ENCODE measurements around the gene GK. TPM values are rescaled to one million over a fixed set of nuclear protein-coding genes. Genes with fewer than 3 reads are reported as not detected.
"Not testable (repeated sequence)": the region's sequence is repeated elsewhere in the genome, so short reads cannot be mapped to it uniquely, and the experiment has no call there.

Gene GK
- total RNA-seq, 2 donors from 2014 or later, result 2.9 to 3.3 TPM

- no peaks in the 10 kb centered on the region for H3K27me3 ChIP-seq
- intact Hi-C loops (cut with DNase I), result no loop called here
- H3K27ac ChIP-seq, result no peak overlapping the region
- no peaks in the 10 kb centered on the region for H3K9me3 ChIP-seq
- no peak overlapping the region for H3K4me3 ChIP-seq
- no peak for DNase-seq
- no peak for TF ChIP-seq CTCF (IDR thresholded peaks at IDR 0.05)
- TF ChIP-seq POLR2A (IDR thresholded peaks at IDR 0.05), result no peak
- 61 to 73% methylated on average over 2 of the region's 2 CpGs for WGBS, 2 donors
- no peaks in the 10 kb centered on the region for H3K36me3 ChIP-seq (replicated peaks in 1 of 2; ENCODE audit: insufficient read depth in 1 of 2, low read depth in 2 of 2)
- no peak for ATAC-seq
- H3K4me1 ChIP-seq, result no peaks in the 10 kb centered on the region
Measured at GRCh38 chrX:30666094-30666493, 12.9 kb downstream of the GK start.

GRCh38 chrX:30668581-30668980 lies 15.4 kb downstream of the GK start:
- Histone ChIP-seq H3K27ac (no peak overlapping the region), H3K4me3 (no peak overlapping the region), H3K9me3 (no peaks in the 10 kb centered on the region), H3K4me1 (no peaks in the 10 kb centered on the region), H3K27me3 (no peaks in the 10 kb centered on the region), H3K36me3 (replicated peaks in 1 of 2; ENCODE audit: insufficient read depth in 1 of 2, low read depth in 2 of 2) (no peaks in the 10 kb centered on the region)
- WGBS, 2 donors, result 87 to 94% methylated on average over 4 of the region's 4 CpGs
- ATAC-seq (no peak), DNase-seq (no peak)
- TF ChIP-seq POLR2A (IDR thresholded peaks at IDR 0.05) (no peak), CTCF (IDR thresholded peaks at IDR 0.05) (no peak)
- intact Hi-C loops (cut with DNase I), result no loop called here

GRCh38 chrX:30671189-30671588 lies 18.0 kb downstream of the GK start:
- H3K4me3 ChIP-seq; intact Hi-C loops (cut with DNase I): not testable (repeated sequence)
- WGBS, 2 donors, result 80 to 93% methylated on average over 1 to 3 of the region's 3 CpGs

GRCh38 chrX:30673127-30673796 lies 20.0 kb downstream of the GK start:
- Histone ChIP-seq H3K27me3 (no peaks in the 10 kb centered on the region), H3K9me3 (no peaks in the 10 kb centered on the region), H3K36me3 (replicated peaks in 1 of 2; ENCODE audit: insufficient read depth in 1 of 2, low read depth in 2 of 2) (no peaks in the 10 kb centered on the region), H3K27ac (no peak overlapping the region), H3K4me3 (no peak overlapping the region), H3K4me1 (no peaks in the 10 kb centered on the region)
- ATAC-seq, result no peak
- 70 to 79% methylated on average over 4 of the region's 4 CpGs for WGBS, 2 donors
- intact Hi-C loops (cut with DNase I), result no loop called here
- DNase-seq, result no peak
- TF ChIP-seq CTCF (IDR thresholded peaks at IDR 0.05), result no peak
- TF ChIP-seq POLR2A (IDR thresholded peaks at IDR 0.05), result no peak

More at GRCh38 chrX:30671189-30671588, 18.0 kb downstream of the GK start:
- not testable (repeated sequence) for H3K4me1 ChIP-seq; ATAC-seq; H3K36me3 ChIP-seq (replicated peaks in 1 of 2; ENCODE audit: insufficient read depth in 1 of 2, low read depth in 2 of 2); H3K27me3 ChIP-seq; H3K27ac ChIP-seq; DNase-seq; H3K9me3 ChIP-seq

GRCh38 chrX:30673884-30674598 lies 20.8 kb downstream of the GK start:
- DNase-seq, result no peak
- no peaks in the 10 kb centered on the region for H3K9me3 ChIP-seq
- 90 to 91% methylated on average over 1 to 2 of the region's 2 CpGs for WGBS, 2 donors
- H3K4me1 ChIP-seq, result peaks cover under 1% of the 10 kb centered on the region
- no peaks in the 10 kb centered on the region for H3K27me3 ChIP-seq
- no peak overlapping the region for H3K27ac ChIP-seq
- no peaks in the 10 kb centered on the region for H3K36me3 ChIP-seq (replicated peaks in 1 of 2; ENCODE audit: insufficient read depth in 1 of 2, low read depth in 2 of 2)
- no peak overlapping the region for H3K4me3 ChIP-seq
- ATAC-seq, result no peak
- TF ChIP-seq POLR2A (IDR thresholded peaks at IDR 0.05), result no peak
- TF ChIP-seq CTCF (IDR thresholded peaks at IDR 0.05), result no peak
- intact Hi-C loops (cut with DNase I), result no loop called here
